ENCODE measurements around the gene PALS1. TPM values are rescaled to one million over a fixed set of nuclear protein-coding genes. Genes with fewer than 3 reads are reported as not detected.

PALS1 gene
- total and polyA plus RNA-seq, 4 donors: 5.5 to 17.6 (median 10.1) TPM

DNA sequence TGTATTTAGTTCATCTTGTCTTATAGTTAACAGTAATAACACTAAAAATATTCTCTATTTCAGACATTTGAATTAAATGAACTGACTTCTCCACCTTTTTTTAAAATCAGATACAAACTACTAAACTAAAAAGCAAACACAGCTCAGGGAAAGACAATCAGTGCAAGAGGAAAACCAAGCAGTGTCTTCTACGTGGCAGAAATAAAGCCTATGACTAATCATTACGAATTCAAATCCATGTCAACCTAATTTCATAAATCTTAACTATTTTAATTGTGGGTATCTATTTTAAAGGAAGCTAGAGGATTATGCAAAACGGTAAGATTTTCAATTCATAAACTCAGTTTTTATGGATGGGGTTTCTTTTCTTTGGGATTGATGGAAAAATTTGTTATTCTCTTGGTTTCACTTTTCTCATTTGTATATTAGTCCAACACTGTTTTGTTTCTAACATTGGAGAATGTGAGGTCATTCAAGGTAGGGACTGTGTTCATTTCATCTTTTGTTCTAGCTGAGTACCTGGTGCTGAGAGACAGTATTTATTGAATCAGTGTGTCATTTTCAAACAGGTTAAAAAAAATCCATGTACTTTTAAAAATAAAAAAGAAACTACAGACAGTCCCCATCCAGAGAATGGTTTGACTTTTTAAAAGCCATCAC lies 12.8 kb upstream of the PALS1 start:
- no peak for DNase-seq (ENCODE audit: low spot score)
- H3K27ac ChIP-seq (ENCODE audit: low read depth in 1 of 2, low read length in 2 of 2): no peak overlapping the region
- no peak overlapping the region for H3K4me3 ChIP-seq (ENCODE audit: low read depth in 1 of 3, low read length in 3 of 3)
- H3K9ac ChIP-seq (ENCODE audit: low read depth in 1 of 2, low read length in 2 of 2): no peak overlapping the region
- no peaks in the 10 kb centered on the region for H3K9me3 ChIP-seq (ENCODE audit: control insufficient read depth in 4 of 4, low read length in 3 of 4)
- no peaks in the 10 kb centered on the region for H3K36me3 ChIP-seq (ENCODE audit: control insufficient read depth in 4 of 4, insufficient read depth in 3 of 4, low read depth in 1 of 4, low read length in 3 of 4)
- 91% methylated on average over 3 of the region's 3 CpGs for WGBS
- no peaks in the 10 kb centered on the region for H3K4me1 ChIP-seq (ENCODE audit: control insufficient read depth in 4 of 4, insufficient read depth in 4 of 4, low read length in 3 of 4)
- TF ChIP-seq YY1 (IDR thresholded peaks at IDR 0.05): no peak
- no peaks in the 10 kb centered on the region for H3K27me3 ChIP-seq (ENCODE audit: control insufficient read depth in 4 of 4, insufficient read depth in 4 of 4, low read length in 3 of 4)

DNA sequence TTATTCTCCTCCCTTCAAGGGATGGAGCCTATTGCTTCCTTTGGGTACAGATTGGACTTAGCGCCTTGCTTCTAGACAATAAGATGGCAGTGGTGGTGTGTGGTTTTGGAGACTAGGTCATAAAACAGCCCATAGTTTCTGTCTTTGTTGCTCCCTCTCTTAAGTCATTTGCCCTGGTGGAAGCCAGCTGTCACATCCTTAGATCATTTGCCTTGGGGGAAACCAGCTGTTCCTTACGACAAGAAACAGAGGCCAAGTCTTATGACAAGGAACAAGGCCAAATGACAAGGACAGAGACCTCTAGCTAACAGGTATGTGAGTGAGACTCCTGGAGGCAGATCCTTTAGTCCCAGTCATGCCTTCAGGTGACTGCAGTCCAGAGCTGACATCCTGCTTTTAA lies 9.2 kb upstream of the PALS1 start:
- H3K36me3 ChIP-seq (ENCODE audit: control insufficient read depth in 4 of 4, insufficient read depth in 3 of 4, low read depth in 1 of 4, low read length in 3 of 4): no peaks in the 10 kb centered on the region
- H3K9me3 ChIP-seq (ENCODE audit: control insufficient read depth in 4 of 4, low read length in 3 of 4): no peaks in the 10 kb centered on the region
- TF ChIP-seq YY1 (IDR thresholded peaks at IDR 0.05): no peak
- H3K27ac ChIP-seq (ENCODE audit: low read depth in 1 of 2, low read length in 2 of 2): no peak overlapping the region
- no peak for DNase-seq (ENCODE audit: low spot score)
- H3K4me3 ChIP-seq (ENCODE audit: low read depth in 1 of 3, low read length in 3 of 3): no peak overlapping the region
- no peaks in the 10 kb centered on the region for H3K4me1 ChIP-seq (ENCODE audit: control insufficient read depth in 4 of 4, insufficient read depth in 4 of 4, low read length in 3 of 4)
- H3K27me3 ChIP-seq (ENCODE audit: control insufficient read depth in 4 of 4, insufficient read depth in 4 of 4, low read length in 3 of 4): no peaks in the 10 kb centered on the region
- WGBS: 94% methylated on average over 2 of the region's 2 CpGs
- no peak overlapping the region for H3K9ac ChIP-seq (ENCODE audit: low read depth in 1 of 2, low read length in 2 of 2)

DNA sequence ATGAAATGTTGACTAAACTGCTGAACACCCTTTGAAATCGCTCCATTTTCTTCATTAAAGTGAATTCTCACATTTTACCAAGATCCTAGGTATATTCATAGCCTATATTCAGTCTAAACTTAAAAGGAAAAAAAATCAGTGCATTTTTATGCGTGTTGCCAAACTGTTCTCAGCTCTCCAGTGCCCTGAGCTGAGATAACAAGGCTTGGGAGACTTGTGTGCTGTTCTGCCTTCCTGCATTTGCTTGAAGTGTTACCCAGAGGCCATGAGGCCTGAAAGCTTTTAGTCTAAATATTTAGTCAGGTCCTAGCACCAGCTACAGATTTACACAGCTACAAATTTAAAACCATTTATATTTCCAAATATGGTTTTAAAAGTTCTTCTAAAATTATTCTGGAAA lies 8.6 kb upstream of the PALS1 start:
- Histone ChIP-seq H3K27ac (ENCODE audit: low read depth in 1 of 2, low read length in 2 of 2) (no peak overlapping the region), H3K36me3 (ENCODE audit: control insufficient read depth in 4 of 4, insufficient read depth in 3 of 4, low read depth in 1 of 4, low read length in 3 of 4) (no peaks in the 10 kb centered on the region), H3K4me1 (ENCODE audit: control insufficient read depth in 4 of 4, insufficient read depth in 4 of 4, low read length in 3 of 4) (no peaks in the 10 kb centered on the region), H3K9me3 (ENCODE audit: control insufficient read depth in 4 of 4, low read length in 3 of 4) (no peaks in the 10 kb centered on the region), H3K27me3 (ENCODE audit: control insufficient read depth in 4 of 4, insufficient read depth in 4 of 4, low read length in 3 of 4) (no peaks in the 10 kb centered on the region), H3K4me3 (ENCODE audit: low read depth in 1 of 3, low read length in 3 of 3) (no peak overlapping the region), H3K9ac (ENCODE audit: low read depth in 1 of 2, low read length in 2 of 2) (no peak overlapping the region)
- TF ChIP-seq EGR1 (IDR thresholded peaks at IDR 0.05; ENCODE audit: low read depth in 2 of 2): no peak
- TF ChIP-seq JUND (IDR thresholded peaks at IDR 0.05): no peak
- no peak for TF ChIP-seq FOXA2 (IDR thresholded peaks at IDR 0.05)
- no peak for TF ChIP-seq NR2F2 (IDR thresholded peaks at IDR 0.05)
- TF ChIP-seq RAD21 (IDR thresholded peaks at IDR 0.05): no peak
- TF ChIP-seq RXRA (IDR thresholded peaks at IDR 0.05): no peak
- DNase-seq (ENCODE audit: low spot score): no peak
- 74% methylated on average over 2 of the region's 2 CpGs for WGBS

DNA sequence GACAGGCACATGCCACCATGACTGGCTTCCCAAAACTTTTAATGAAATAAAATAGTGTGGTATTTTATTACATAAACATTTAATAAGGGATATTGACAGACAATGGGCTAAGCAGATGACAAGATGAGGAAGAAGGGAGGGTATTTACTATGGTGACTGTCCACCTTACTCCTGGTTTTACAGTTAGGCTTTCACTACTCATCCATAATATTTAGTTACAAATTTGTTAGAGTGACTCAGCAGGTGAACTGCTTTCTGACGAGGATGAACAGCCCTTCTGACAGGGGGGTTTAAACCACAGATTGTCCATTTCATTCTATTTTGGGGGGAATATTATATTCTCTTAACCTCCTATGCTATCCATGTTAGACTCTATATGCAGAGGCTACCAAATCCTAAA lies 3.6 kb upstream of the PALS1 start:
- WGBS: 75% methylated on average over 1 of the region's 1 CpG
- H3K9ac ChIP-seq (ENCODE audit: low read depth in 1 of 2, low read length in 2 of 2): no peak overlapping the region

More for the DNA sequence above, 3.6 kb upstream of the PALS1 start:
- no peak overlapping the region for H3K27ac ChIP-seq (ENCODE audit: low read depth in 1 of 2, low read length in 2 of 2)
- TF ChIP-seq EGR1 (IDR thresholded peaks at IDR 0.05; ENCODE audit: low read depth in 2 of 2): no peak
- TF ChIP-seq RXRA (IDR thresholded peaks at IDR 0.05): no peak
- TF ChIP-seq YY1 (IDR thresholded peaks at IDR 0.05): no peak
- no peak for TF ChIP-seq HNF4A (conservative IDR thresholded peaks at IDR 0.05)
- no peak for TF ChIP-seq GABPA (IDR thresholded peaks at IDR 0.05 in 1 of 2, conservative IDR thresholded peaks at IDR 0.05 in 1 of 2)
- TF ChIP-seq, protein P1, sequence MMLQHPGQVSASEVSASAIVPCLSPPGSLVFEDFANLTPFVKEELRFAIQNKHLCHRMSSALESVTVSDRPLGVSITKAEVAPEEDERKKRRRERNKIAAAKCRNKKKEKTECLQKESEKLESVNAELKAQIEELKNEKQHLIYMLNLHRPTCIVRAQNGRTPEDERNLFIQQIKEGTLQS (IDR thresholded peaks at IDR 0.05): no peak
- TF ChIP-seq TAF1 (conservative IDR thresholded peaks at IDR 0.05): no peak
- TF ChIP-seq, protein P2, sequence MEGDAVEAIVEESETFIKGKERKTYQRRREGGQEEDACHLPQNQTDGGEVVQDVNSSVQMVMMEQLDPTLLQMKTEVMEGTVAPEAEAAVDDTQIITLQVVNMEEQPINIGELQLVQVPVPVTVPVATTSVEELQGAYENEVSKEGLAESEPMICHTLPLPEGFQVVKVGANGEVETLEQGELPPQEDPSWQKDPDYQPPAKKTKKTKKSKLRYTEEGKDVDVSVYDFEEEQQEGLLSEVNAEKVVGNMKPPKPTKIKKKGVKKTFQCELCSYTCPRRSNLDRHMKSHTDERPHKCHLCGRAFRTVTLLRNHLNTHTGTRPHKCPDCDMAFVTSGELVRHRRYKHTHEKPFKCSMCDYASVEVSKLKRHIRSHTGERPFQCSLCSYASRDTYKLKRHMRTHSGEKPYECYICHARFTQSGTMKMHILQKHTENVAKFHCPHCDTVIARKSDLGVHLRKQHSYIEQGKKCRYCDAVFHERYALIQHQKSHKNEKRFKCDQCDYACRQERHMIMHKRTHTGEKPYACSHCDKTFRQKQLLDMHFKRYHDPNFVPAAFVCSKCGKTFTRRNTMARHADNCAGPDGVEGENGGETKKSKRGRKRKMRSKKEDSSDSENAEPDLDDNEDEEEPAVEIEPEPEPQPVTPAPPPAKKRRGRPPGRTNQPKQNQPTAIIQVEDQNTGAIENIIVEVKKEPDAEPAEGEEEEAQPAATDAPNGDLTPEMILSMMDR (IDR thresholded peaks at IDR 0.05; ENCODE audit: low read depth, low read length, missing input control): no peak
- no peak for TF ChIP-seq NR2F2 (IDR thresholded peaks at IDR 0.05)
- TF ChIP-seq, protein P3, sequence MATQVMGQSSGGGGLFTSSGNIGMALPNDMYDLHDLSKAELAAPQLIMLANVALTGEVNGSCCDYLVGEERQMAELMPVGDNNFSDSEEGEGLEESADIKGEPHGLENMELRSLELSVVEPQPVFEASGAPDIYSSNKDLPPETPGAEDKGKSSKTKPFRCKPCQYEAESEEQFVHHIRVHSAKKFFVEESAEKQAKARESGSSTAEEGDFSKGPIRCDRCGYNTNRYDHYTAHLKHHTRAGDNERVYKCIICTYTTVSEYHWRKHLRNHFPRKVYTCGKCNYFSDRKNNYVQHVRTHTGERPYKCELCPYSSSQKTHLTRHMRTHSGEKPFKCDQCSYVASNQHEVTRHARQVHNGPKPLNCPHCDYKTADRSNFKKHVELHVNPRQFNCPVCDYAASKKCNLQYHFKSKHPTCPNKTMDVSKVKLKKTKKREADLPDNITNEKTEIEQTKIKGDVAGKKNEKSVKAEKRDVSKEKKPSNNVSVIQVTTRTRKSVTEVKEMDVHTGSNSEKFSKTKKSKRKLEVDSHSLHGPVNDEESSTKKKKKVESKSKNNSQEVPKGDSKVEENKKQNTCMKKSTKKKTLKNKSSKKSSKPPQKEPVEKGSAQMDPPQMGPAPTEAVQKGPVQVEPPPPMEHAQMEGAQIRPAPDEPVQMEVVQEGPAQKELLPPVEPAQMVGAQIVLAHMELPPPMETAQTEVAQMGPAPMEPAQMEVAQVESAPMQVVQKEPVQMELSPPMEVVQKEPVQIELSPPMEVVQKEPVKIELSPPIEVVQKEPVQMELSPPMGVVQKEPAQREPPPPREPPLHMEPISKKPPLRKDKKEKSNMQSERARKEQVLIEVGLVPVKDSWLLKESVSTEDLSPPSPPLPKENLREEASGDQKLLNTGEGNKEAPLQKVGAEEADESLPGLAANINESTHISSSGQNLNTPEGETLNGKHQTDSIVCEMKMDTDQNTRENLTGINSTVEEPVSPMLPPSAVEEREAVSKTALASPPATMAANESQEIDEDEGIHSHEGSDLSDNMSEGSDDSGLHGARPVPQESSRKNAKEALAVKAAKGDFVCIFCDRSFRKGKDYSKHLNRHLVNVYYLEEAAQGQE (IDR thresholded peaks at IDR 0.05): no peak
- TF ChIP-seq, protein P4, sequence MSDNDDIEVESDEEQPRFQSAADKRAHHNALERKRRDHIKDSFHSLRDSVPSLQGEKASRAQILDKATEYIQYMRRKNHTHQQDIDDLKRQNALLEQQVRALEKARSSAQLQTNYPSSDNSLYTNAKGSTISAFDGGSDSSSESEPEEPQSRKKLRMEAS (IDR thresholded peaks at IDR 0.05): no peak
- TF ChIP-seq, protein P5, sequence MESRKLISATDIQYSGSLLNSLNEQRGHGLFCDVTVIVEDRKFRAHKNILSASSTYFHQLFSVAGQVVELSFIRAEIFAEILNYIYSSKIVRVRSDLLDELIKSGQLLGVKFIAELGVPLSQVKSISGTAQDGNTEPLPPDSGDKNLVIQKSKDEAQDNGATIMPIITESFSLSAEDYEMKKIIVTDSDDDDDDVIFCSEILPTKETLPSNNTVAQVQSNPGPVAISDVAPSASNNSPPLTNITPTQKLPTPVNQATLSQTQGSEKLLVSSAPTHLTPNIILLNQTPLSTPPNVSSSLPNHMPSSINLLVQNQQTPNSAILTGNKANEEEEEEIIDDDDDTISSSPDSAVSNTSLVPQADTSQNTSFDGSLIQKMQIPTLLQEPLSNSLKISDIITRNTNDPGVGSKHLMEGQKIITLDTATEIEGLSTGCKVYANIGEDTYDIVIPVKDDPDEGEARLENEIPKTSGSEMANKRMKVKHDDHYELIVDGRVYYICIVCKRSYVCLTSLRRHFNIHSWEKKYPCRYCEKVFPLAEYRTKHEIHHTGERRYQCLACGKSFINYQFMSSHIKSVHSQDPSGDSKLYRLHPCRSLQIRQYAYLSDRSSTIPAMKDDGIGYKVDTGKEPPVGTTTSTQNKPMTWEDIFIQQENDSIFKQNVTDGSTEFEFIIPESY (IDR thresholded peaks at IDR 0.05): no peak
- no peak for TF ChIP-seq HNF4G (IDR thresholded peaks at IDR 0.05)
- H3K4me3 ChIP-seq (ENCODE audit: low read depth in 1 of 3, low read length in 3 of 3): no peak overlapping the region
- H3K27me3 ChIP-seq (ENCODE audit: control insufficient read depth in 4 of 4, insufficient read depth in 4 of 4, low read length in 3 of 4): no peaks in the 10 kb centered on the region
- no peak for DNase-seq (ENCODE audit: low spot score)
- no peaks in the 10 kb centered on the region for H3K9me3 ChIP-seq (ENCODE audit: control insufficient read depth in 4 of 4, low read length in 3 of 4)
- peaks cover 0 to 7% (median 2%) of the 10 kb centered on the region in 4 donors for H3K4me1 ChIP-seq (ENCODE audit: control insufficient read depth in 4 of 4, insufficient read depth in 4 of 4, low read length in 3 of 4)
- no peaks in the 10 kb centered on the region for H3K36me3 ChIP-seq (ENCODE audit: control insufficient read depth in 4 of 4, insufficient read depth in 3 of 4, low read depth in 1 of 4, low read length in 3 of 4)

Measured in liver (tissue), 9 donors.